Effector memory CD4-positive, alpha-beta T cell (primary cell): ENCODE measurements around the gene IMP4.

Experiments
- DNase-seq, 3 donors: peaks; one replicate each; pipeline ENCODE4 v3.0.0-alpha.2; 2020
- H3K27ac ChIP-seq: 2 replicates; pipeline ENCODE4 v1.7.0; 2013; ENCODE audit warnings: mild to moderate bottlenecking, low read length, moderate library complexity; ENCODE audit not compliant: insufficient read depth, poor library complexity, severe bottlenecking
- H3K27me3 ChIP-seq: replicated peaks from 2 replicates; pipeline ENCODE4 v1.7.0; 2013; ENCODE audit warnings: mild to moderate bottlenecking, low read length; ENCODE audit not compliant: insufficient read depth, control insufficient read depth, poor library complexity, severe bottlenecking
- H3K36me3 ChIP-seq: 2 replicates; pipeline ENCODE4 v1.7.0; 2013; ENCODE audit warnings: mild to moderate bottlenecking, low read length, moderate library complexity; ENCODE audit not compliant: control insufficient read depth, insufficient read depth
- H3K4me1 ChIP-seq: 2 replicates; pipeline ENCODE4 v1.7.0; 2013; ENCODE audit warnings: low read length, mild to moderate bottlenecking; ENCODE audit not compliant: control insufficient read depth, insufficient read depth, poor library complexity, severe bottlenecking
- H3K4me3 ChIP-seq: 2 replicates; pipeline ENCODE4 v1.7.0; 2013; ENCODE audit warnings: low read length, low read depth, mild to moderate bottlenecking; ENCODE audit not compliant: insufficient read depth, poor library complexity, severe bottlenecking
- H3K9me3 ChIP-seq: 2 replicates; pipeline ENCODE4 v1.7.0; 2013; ENCODE audit warnings: mild to moderate bottlenecking, low read length, moderate library complexity; ENCODE audit not compliant: control insufficient read depth

IMP4 gene

GRCh38 chr2:130375291-130376266, 32.9 kb downstream of the IMP4 start:
- no peak overlapping the region for H3K27ac ChIP-seq

DNA sequence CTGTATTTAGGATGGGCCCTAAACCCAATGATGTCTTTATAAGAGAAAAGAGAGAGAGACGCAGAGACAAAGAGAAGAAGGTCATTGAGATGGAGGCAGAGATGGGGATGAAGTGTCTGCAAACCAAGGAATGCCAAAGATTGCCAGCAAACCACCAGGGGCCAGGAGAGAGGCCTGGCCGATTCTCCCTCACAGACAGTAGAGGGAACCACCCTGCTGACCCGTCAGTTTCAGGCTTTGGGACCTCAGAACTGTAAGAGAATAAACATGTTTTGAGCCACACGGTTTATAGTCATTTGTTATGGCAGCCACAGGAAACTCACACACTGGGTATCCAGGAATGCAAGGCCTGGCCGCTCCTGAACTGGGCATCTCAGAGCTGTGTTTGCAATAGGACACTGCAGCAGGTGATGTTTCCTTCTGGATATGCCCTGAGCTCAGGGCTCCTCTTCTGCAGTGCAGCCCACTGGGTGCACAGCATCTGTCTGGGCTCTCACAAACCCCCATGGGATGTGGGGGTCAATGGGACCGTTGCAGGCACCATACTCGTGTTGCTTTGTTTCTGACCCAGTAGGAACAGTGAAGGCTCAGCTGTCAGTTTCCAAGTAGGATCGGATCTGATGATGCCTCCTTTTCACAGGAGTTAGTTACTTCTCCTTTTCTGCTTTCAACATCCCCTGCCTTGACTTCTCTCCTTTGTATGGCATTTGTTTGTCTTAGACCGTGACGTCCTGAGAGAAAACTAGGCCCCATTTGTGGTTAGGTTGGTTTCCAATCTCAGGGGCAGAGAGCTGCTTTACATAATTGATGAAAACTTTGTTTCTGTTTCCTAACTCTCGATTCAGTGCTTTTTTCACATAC, 34.0 kb downstream of the IMP4 start:
- Histone ChIP-seq H3K27me3 (no peaks in the 10 kb centered on the region), H3K36me3 (peaks cover 6% of the 10 kb centered on the region), H3K4me3 (no peak overlapping the region), H3K9me3 (no peaks in the 10 kb centered on the region), H3K4me1 (peaks cover 22% of the 10 kb centered on the region), H3K27ac (no peak overlapping the region)
- DNase-seq = no peak

More at GRCh38 chr2:130375291-130376266, 32.9 kb downstream of the IMP4 start:
- H3K4me1 ChIP-seq = peaks cover 33% of the 10 kb centered on the region
- H3K4me3 ChIP-seq = no peak overlapping the region
- no peaks in the 10 kb centered on the region for H3K9me3 ChIP-seq
- H3K27me3 ChIP-seq = no peaks in the 10 kb centered on the region
- no peaks in the 10 kb centered on the region for H3K36me3 ChIP-seq
- no peak for DNase-seq

GRCh38 chr2:130377491-130377890, 34.8 kb downstream of the IMP4 start:
- no peak overlapping the region for H3K27ac ChIP-seq
- DNase-seq = no peak
- H3K9me3 ChIP-seq = no peaks in the 10 kb centered on the region
- peaks cover 13% of the 10 kb centered on the region for H3K36me3 ChIP-seq
- no peaks in the 10 kb centered on the region for H3K27me3 ChIP-seq
- no peak overlapping the region for H3K4me3 ChIP-seq
- peaks cover 20% of the 10 kb centered on the region for H3K4me1 ChIP-seq

- H3K27ac ChIP-seq = no peak overlapping the region
- no peaks in the 10 kb centered on the region for H3K27me3 ChIP-seq
- DNase-seq = no peak
- no peaks in the 10 kb centered on the region for H3K9me3 ChIP-seq
- no peak overlapping the region for H3K4me3 ChIP-seq
- peaks cover 15% of the 10 kb centered on the region for H3K36me3 ChIP-seq
- H3K4me1 ChIP-seq = peaks cover 12% of the 10 kb centered on the region
These were observed 35.7 kb downstream of the IMP4 start for GRCh38 chr2:130378206-130378897.

DNA sequence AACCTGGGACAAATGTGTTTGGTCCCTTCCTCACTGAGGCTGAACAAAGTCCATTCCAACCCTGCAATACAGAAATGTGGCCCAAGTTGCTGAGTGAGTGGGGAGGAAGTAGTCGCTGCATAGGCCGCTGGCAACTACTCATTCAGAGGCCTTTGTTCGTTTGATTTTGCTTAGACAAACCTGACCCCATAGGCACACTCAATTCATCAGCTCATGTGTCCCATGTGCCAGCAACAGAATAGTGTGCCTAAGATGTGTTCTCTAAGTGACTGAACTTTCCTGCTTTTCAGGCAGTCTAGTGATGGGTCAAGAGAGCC, 36.2 kb downstream of the IMP4 start:
- Histone ChIP-seq H3K36me3 (peaks cover 15% of the 10 kb centered on the region), H3K4me3 (no peak overlapping the region), H3K4me1 (peaks cover 12% of the 10 kb centered on the region), H3K27me3 (no peaks in the 10 kb centered on the region), H3K9me3 (no peaks in the 10 kb centered on the region), H3K27ac (no peak overlapping the region)
- DNase-seq = no peak

DNA sequence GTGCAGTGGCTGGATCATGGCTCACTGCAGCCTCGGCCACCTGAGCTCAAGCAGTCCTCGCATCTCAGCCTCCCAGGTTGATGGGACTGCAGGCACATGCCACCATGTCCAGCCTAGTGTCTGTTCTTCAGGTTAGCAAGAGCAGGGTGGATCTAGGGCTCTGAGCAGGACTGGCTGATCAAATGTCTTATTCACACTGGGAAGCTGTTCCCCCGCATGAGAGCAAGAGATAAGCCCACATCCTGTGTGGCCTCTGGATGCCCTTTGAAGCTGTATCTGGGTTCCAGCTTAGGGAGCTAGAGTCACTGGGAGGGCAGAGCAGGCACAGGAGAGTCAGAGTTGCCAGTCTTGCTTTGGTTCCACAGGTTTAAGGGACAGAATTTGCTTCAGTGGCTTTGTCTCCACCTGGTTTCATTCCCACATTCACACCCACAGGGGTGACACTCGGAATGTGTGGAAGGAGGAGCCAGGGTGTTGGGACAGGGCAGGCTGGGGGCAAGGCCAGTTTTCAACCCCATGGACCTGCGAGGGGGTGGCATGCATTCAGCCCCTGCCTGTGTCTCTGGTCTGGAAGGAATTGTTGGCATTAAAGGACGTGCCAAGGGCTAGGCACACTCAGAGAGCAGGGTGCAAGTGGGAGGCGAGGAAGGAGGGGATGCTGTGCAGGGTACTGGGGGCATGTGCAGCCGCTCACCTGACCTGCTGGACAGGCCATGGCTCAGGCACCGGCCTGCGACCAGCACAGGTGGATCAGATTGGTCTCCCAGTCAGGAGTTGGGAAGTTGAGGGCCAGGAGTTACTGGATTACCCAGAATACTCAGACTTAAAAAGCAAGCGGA, 37.6 kb downstream of the IMP4 start:
- Histone ChIP-seq H3K4me1 (peaks cover 12% of the 10 kb centered on the region), H3K4me3 (no peak overlapping the region), H3K27ac (no peak overlapping the region), H3K27me3 (no peaks in the 10 kb centered on the region), H3K9me3 (no peaks in the 10 kb centered on the region), H3K36me3 (peaks cover 15% of the 10 kb centered on the region)
- DNase-seq = no peak

- DNase-seq = no peak
- Histone ChIP-seq H3K4me1 (peaks cover 12% of the 10 kb centered on the region), H3K27me3 (no peaks in the 10 kb centered on the region), H3K36me3 (peaks cover 15% of the 10 kb centered on the region), H3K9me3 (no peaks in the 10 kb centered on the region), H3K27ac (no peak overlapping the region), H3K4me3 (no peak overlapping the region)
These were observed 38.4 kb downstream of the IMP4 start for GRCh38 chr2:130381145-130381544.

GRCh38 chr2:130381619-130382018, 38.9 kb downstream of the IMP4 start:
- Histone ChIP-seq H3K4me1 (peaks cover 10% of the 10 kb centered on the region), H3K27me3 (no peaks in the 10 kb centered on the region), H3K27ac (no peak overlapping the region), H3K36me3 (peaks cover 15% of the 10 kb centered on the region), H3K4me3 (no peak overlapping the region), H3K9me3 (no peaks in the 10 kb centered on the region)
- DNase-seq = no peak

DNA sequence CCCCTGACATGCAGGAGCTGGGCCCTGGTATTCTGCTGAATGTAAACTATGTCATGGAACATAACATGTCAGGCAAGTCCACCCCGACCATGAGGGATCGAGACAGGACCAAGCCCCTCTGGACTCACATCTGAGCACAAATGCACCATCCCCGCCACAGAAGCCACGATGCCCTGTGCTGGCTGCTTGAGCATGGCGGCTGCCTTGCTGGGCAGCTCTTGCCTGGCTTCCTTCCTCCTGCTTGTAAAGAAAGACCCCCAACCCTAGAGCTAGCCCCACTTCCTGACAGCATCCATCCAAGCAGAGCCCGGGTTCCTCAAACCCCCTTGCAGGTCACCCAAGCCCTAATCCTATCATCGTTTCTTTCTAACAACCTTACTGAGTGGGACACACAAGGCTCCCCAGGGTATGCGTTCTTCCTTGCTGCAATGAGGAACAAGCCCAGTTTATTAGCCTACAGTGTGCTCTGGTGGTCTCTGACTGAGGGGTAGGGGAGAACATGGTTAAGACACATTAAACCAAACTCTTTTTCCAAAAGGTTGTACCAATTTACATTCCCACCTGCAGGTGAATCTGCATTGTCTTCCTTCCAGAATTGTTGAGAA, 39.7 kb downstream of the IMP4 start:
- H3K27ac ChIP-seq = no peak overlapping the region
- no peaks in the 10 kb centered on the region for H3K27me3 ChIP-seq
- peaks cover 9% of the 10 kb centered on the region for H3K4me1 ChIP-seq
- no peak for DNase-seq
- H3K9me3 ChIP-seq = no peaks in the 10 kb centered on the region
- no peak overlapping the region for H3K4me3 ChIP-seq
- peaks cover 15% of the 10 kb centered on the region for H3K36me3 ChIP-seq
